Measurements from ENCODE around the gene STON1. TPM values are rescaled to one million over a fixed set of nuclear protein-coding genes. Genes with fewer than 3 reads are reported as not detected.

Gene STON1
- total and polyA plus RNA-seq, 2 of the 8 experiments (the other 6 are each of a cell fraction or from before 2014, with no cell fraction given): 5.0 to 10.1 TPM

GRCh38 chr2:48482769-48483168 lies 47.2 kb upstream of the STON1 start:
- FAIRE-seq: no peak
- H3K4me2 ChIP-seq (ENCODE audit: insufficient read depth in 1 of 2, low read depth in 2 of 2, low read length in 2 of 2): no peak overlapping the region
- H3K9ac ChIP-seq (replicated peaks in 1 of 4; ENCODE audit: extremely low read depth in 1 of 4, low read depth in 3 of 4, low read length in 3 of 4): no peak overlapping the region
- H3K4me1 ChIP-seq (replicated peaks in 1 of 4; ENCODE audit: control insufficient read depth in 3 of 4, insufficient read depth in 4 of 4, low read length in 3 of 4): no peaks in the 10 kb centered on the region
- no peak overlapping the region for H3K4me3 ChIP-seq (ENCODE audit: extremely low read depth in 1 of 4, insufficient read depth in 2 of 4, low read depth in 3 of 4, low read length in 4 of 4)
- H3K79me1 ChIP-seq (ENCODE audit: low read depth, low read length): no peaks in the 10 kb centered on the region
- H2BK5ac ChIP-seq (ENCODE audit: low read depth, low read length): no peak overlapping the region
- H3K23me2 ChIP-seq (ENCODE audit: low read depth, low read length): no peaks in the 10 kb centered on the region
- no peak overlapping the region for H2BK12ac ChIP-seq (ENCODE audit: low read depth, low read length)
- no peak for DNase-seq (ENCODE audit: low read depth in 1 of 2, low spot score in 2 of 2)
- no peak overlapping the region for H4K91ac ChIP-seq (replicated peaks; ENCODE audit: insufficient read length, low read length)
- H3K9me3 ChIP-seq (ENCODE audit: insufficient read depth in 2 of 2, low read depth in 1 of 2, low read length in 1 of 2): no peaks in the 10 kb centered on the region
- H3K4ac ChIP-seq (replicated peaks; ENCODE audit: insufficient read length, low read depth, low read length): no peak overlapping the region
- H3K18ac ChIP-seq (ENCODE audit: extremely low read depth, low read length): no peak overlapping the region
- H3K56ac ChIP-seq (replicated peaks; ENCODE audit: insufficient read length, low read depth, low read length): no peak overlapping the region
- H3K27me3 ChIP-seq (replicated peaks in 1 of 4; ENCODE audit: control insufficient read depth in 3 of 4, extremely low read depth in 1 of 4, insufficient read depth in 3 of 4, low read length in 3 of 4): no peaks in the 10 kb centered on the region
- H2AK5ac ChIP-seq (ENCODE audit: low read depth, low read length): no peak overlapping the region
- no peak overlapping the region for H2AFZ ChIP-seq (ENCODE audit: low read length)
- no peak overlapping the region for H2BK15ac ChIP-seq (ENCODE audit: low read length)
- H4K8ac ChIP-seq (ENCODE audit: extremely low read depth, insufficient read depth, low read length): no peak overlapping the region
- WGBS, 2 experiments (ENCODE audit: extremely low coverage in 1 of 2, insufficient coverage in 1 of 2, insufficient read length in 1 of 2, insufficient replicate concordance in 2 of 2, low coverage in 1 of 2, low lambda C conversion rate in 2 of 2, missing lambda C conversion rate in 1 of 2): 76% methylated on average over 5 of the region's 5 CpGs; no CpG with 5 or more reads in 1 of the 2 experiments
- no peaks in the 10 kb centered on the region for H4K20me1 ChIP-seq (replicated peaks in 1 of 2; ENCODE audit: control insufficient read depth in 1 of 2, insufficient read depth in 2 of 2, low read length in 2 of 2)
- no peak overlapping the region for H3K14ac ChIP-seq (ENCODE audit: insufficient read length)
- no peaks in the 10 kb centered on the region for H3K79me2 ChIP-seq (ENCODE audit: control insufficient read depth in 1 of 2, insufficient read depth in 2 of 2, low read length in 2 of 2)
- no peak overlapping the region for H2BK20ac ChIP-seq (ENCODE audit: low read length)
- peaks cover 0 to 25% (median 8%) of the 10 kb centered on the region in 4 experiments; a peak in 7 of 8 replicates for H3K36me3 ChIP-seq (ENCODE audit: control insufficient read depth in 2 of 4, insufficient read depth in 4 of 4, low read length in 3 of 4)
- no peak overlapping the region for H3K23ac ChIP-seq (ENCODE audit: insufficient read length)
- H2BK120ac ChIP-seq (replicated peaks; ENCODE audit: low read depth, low read length): no peak overlapping the region
- ChIA-PET CTCF (ENCODE audit: partially characterized antibody) (interaction anchor here (1.0 kb wide), 1 partner anchor 11 kb away, joined by 3 read pairs; no protein-coding TSS in a partner anchor), POLR2A (ENCODE audit: partially characterized antibody) (no interaction called here)
- H3K27ac ChIP-seq (ENCODE audit: low read depth, low read length): no peak overlapping the region
- H4K5ac ChIP-seq (ENCODE audit: insufficient read length, low read depth, low read length): no peak overlapping the region
- no peak for TF ChIP-seq KDM5A (IDR thresholded peaks at IDR 0.05; ENCODE audit: low read length)
- TF ChIP-seq HDAC6 (IDR thresholded peaks at IDR 0.05; ENCODE audit: low read depth, low read length): no peak
- no peak for TF ChIP-seq CEBPB (IDR thresholded peaks at IDR 0.05; ENCODE audit: low read depth, low read length)
- no peak for TF ChIP-seq CBX8 (IDR thresholded peaks at IDR 0.05; ENCODE audit: borderline replicate concordance, low read depth, low read length)
- TF ChIP-seq ATF3 (IDR thresholded peaks at IDR 0.05; ENCODE audit: insufficient read depth, low read depth, low read length): no peak
- no peak for TF ChIP-seq KDM4A (IDR thresholded peaks at IDR 0.05; ENCODE audit: low read depth, low read length, severe bottlenecking)
- TF ChIP-seq EGR1 (IDR thresholded peaks at IDR 0.05; ENCODE audit: borderline replicate concordance, low read depth, low read length): no peak
- no peak for TF ChIP-seq POLR2A (IDR thresholded peaks at IDR 0.05; ENCODE audit: control extremely low read depth in 1 of 2, low read depth in 2 of 2, low read length in 2 of 2)
- TF ChIP-seq SUZ12 (IDR thresholded peaks at IDR 0.05; ENCODE audit: low read length): no peak
- TF ChIP-seq RAD21 (IDR thresholded peaks at IDR 0.05 in 1 of 2, conservative IDR thresholded peaks at IDR 0.05 in 1 of 2; ENCODE audit: low read depth in 2 of 2, low read length in 2 of 2): no peak
- TF ChIP-seq SIN3A (conservative IDR thresholded peaks at IDR 0.05 in 1 of 2, IDR thresholded peaks at IDR 0.05 in 1 of 2; ENCODE audit: low read depth in 1 of 2, low read length in 2 of 2): no peak
- TF ChIP-seq NRF1 (IDR thresholded peaks at IDR 0.05; ENCODE audit: low read depth, low read length): no peak
- no peak for TF ChIP-seq SIRT6 (IDR thresholded peaks at IDR 0.05; ENCODE audit: low read length)
